ENCODE data around the gene GPR161. TPM values are rescaled to one million over a fixed set of nuclear protein-coding genes. Genes with fewer than 3 reads are reported as not detected.
A peak's percentile ranks its signal among the peaks of the same experiment; 100 is the strongest.
"Not testable (repeated sequence)": the region's sequence is repeated elsewhere in the genome, so short reads cannot be mapped to it uniquely, and the experiment has no call there.

GPR161 gene, protein sequence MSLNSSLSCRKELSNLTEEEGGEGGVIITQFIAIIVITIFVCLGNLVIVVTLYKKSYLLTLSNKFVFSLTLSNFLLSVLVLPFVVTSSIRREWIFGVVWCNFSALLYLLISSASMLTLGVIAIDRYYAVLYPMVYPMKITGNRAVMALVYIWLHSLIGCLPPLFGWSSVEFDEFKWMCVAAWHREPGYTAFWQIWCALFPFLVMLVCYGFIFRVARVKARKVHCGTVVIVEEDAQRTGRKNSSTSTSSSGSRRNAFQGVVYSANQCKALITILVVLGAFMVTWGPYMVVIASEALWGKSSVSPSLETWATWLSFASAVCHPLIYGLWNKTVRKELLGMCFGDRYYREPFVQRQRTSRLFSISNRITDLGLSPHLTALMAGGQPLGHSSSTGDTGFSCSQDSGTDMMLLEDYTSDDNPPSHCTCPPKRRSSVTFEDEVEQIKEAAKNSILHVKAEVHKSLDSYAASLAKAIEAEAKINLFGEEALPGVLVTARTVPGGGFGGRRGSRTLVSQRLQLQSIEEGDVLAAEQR
- total RNA-seq: 36.8 and 38.5 TPM in 2 replicates
- long read RNA-seq, full-length matches to known transcripts: 8 of 46 reads
- long read RNA-seq, partial matches to known transcripts: 5 of 46 reads
- long read RNA-seq, other reads (novel, unspliced or antisense): 33 of 46 reads

DNA sequence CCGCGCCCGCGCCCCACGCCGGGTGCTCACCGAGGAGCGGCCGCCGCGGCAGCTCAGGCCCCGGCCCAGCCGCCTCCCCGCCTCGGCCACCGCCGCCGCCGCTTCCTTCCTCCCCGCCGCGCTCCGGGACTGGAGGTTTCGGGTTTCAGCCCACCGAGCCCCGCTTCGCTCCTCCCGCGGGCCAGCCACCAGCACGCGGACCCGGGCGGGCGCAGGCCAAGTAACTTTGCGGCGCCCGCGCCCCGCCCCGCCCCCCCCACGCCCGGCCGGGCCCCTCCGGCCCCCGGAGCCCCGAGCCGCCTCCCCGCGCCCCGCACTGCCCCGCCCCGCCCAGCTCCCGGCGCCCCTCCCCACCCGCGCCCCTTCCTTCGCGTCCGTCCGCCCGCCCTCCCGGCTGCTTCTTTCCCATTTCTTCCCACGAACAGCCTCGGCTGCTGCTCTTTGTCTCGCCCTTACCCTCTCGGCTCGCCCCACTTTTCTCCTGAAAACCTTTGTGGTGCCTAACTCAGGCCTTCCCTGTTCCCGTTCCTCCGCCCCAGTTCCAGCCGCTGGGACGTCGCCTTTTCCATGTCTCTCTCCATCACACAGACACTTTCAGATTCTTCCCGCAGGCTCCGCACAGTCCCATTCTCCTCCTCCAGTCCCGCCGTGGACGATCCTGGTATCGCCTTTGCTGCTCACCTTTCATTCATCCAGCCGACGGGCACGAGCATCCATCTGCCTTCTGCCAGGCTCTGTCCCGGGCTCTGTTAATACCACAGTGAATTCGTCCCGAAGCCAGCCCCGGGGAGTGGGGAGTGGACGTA is at the start of gene GPR161:
Gene GPR161, minus strand, starts transcription at position 222 of the 806 bp plus-strand sequence. CDS start 32,080 bp downstream, outside the sequence.
- DNase-seq (ENCODE audit: extremely low spot score, unreplicated experiment): peak; percentile 89
- H3K9me3 Mint-ChIP-seq (ENCODE audit: unreplicated experiment): no peaks in the 10 kb centered on the region

GRCh38 chr1:168181063-168181720 is 44.5 kb upstream of the GPR161 start:
- not testable (repeated sequence) for H3K9me3 Mint-ChIP-seq (ENCODE audit: unreplicated experiment); DNase-seq (ENCODE audit: extremely low spot score, unreplicated experiment); H3K27ac Mint-ChIP-seq (ENCODE audit: unreplicated experiment); H3K4me3 Mint-ChIP-seq (ENCODE audit: unreplicated experiment); H3K4me1 Mint-ChIP-seq (ENCODE audit: unreplicated experiment); H3K36me3 Mint-ChIP-seq (ENCODE audit: unreplicated experiment); H3K27me3 Mint-ChIP-seq (ENCODE audit: unreplicated experiment)

More for the DNA sequence above, at the start of gene GPR161:
- Mint-ChIP-seq H3K27me3 (ENCODE audit: unreplicated experiment) (no peaks in the 10 kb centered on the region), H3K4me1 (ENCODE audit: unreplicated experiment) (peaks cover 41% of the 10 kb centered on the region), H3K36me3 (ENCODE audit: unreplicated experiment) (no peaks in the 10 kb centered on the region), H3K4me3 (ENCODE audit: unreplicated experiment) (peak within 1 kb of the TSS; percentile 95), H3K27ac (ENCODE audit: unreplicated experiment) (peak within 1 kb of the TSS; percentile 96)
- TF ChIP-seq, protein P1, sequence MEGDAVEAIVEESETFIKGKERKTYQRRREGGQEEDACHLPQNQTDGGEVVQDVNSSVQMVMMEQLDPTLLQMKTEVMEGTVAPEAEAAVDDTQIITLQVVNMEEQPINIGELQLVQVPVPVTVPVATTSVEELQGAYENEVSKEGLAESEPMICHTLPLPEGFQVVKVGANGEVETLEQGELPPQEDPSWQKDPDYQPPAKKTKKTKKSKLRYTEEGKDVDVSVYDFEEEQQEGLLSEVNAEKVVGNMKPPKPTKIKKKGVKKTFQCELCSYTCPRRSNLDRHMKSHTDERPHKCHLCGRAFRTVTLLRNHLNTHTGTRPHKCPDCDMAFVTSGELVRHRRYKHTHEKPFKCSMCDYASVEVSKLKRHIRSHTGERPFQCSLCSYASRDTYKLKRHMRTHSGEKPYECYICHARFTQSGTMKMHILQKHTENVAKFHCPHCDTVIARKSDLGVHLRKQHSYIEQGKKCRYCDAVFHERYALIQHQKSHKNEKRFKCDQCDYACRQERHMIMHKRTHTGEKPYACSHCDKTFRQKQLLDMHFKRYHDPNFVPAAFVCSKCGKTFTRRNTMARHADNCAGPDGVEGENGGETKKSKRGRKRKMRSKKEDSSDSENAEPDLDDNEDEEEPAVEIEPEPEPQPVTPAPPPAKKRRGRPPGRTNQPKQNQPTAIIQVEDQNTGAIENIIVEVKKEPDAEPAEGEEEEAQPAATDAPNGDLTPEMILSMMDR (IDR thresholded peaks at IDR 0.05): no peak

- Mint-ChIP-seq H3K27ac (ENCODE audit: unreplicated experiment) (no peak overlapping the region), H3K9me3 (ENCODE audit: unreplicated experiment) (no peaks in the 10 kb centered on the region), H3K27me3 (ENCODE audit: unreplicated experiment) (no peaks in the 10 kb centered on the region), H3K4me1 (ENCODE audit: unreplicated experiment) (peaks cover 2% of the 10 kb centered on the region), H3K36me3 (ENCODE audit: unreplicated experiment) (peaks cover 5% of the 10 kb centered on the region), H3K4me3 (ENCODE audit: unreplicated experiment) (no peak overlapping the region)
- no peak for DNase-seq (ENCODE audit: extremely low spot score, unreplicated experiment)
- TF ChIP-seq, protein P1 (IDR thresholded peaks at IDR 0.05): no peak
Measured at GRCh38 chr1:168180148-168180524, 43.4 kb upstream of the GPR161 start.

DNA sequence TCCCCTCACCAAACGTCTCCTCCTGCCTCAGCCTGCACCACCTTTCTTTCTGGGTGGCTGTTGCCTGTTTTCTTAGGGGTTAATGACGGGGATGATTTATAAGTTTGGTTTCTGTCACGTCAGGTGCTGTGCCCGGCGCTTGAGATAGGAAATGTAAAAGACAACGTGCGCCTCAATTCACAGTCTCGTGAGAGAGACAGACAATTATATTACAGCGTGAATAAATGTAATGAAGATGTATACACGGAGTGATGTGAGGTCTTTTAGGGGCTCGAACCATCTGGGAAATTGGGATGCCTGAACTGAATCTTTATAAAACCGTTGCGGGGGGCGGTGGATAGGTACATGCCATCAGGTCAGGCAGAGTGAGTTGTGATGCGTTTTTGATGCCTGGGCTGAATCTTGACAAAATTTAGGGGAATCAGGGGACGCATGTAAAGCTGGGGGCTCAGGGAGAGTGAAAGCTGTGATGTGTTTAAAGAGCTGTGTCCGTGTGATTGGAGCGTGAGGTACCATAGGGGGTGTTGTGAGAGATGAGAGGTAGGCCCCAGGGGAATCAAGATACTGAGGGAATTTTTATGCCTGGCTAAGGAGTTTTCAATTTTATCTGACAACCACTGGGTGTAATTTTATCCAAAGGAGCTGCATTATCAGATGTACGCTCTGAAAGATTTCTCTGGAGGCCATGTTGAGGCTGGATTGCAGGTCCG is 42.9 kb upstream of the GPR161 start:
- Mint-ChIP-seq H3K27ac (ENCODE audit: unreplicated experiment) (no peak overlapping the region), H3K9me3 (ENCODE audit: unreplicated experiment) (no peaks in the 10 kb centered on the region), H3K27me3 (ENCODE audit: unreplicated experiment) (no peaks in the 10 kb centered on the region), H3K4me3 (ENCODE audit: unreplicated experiment) (no peak overlapping the region), H3K36me3 (ENCODE audit: unreplicated experiment) (no peaks in the 10 kb centered on the region), H3K4me1 (ENCODE audit: unreplicated experiment) (peaks cover 2% of the 10 kb centered on the region)
- TF ChIP-seq, protein P1 (IDR thresholded peaks at IDR 0.05): no peak
- DNase-seq (ENCODE audit: extremely low spot score, unreplicated experiment): no peak
